PFSK-1 (cell line): ENCODE results near the gene SRPK2.

ENCODE experiments used
- FOXP2 ChIP-seq: optimal IDR thresholded peaks from 2 replicates; pipeline ENCODE3; 2011; ENCODE audit warnings: borderline replicate concordance, control low read depth, inconsistent platforms; ENCODE audit not compliant: insufficient read depth; ENCODE audit errors: extremely low read length, extremely low read depth
- POLR2AphosphoS5 ChIP-seq: IDR thresholded peaks from 2 replicates; pipeline ENCODE4 v1.6.1; 2012; ENCODE audit warnings: low read depth, mild to moderate bottlenecking, control low read depth, low read length, moderate library complexity
- REST ChIP-seq, 2 experiments: IDR thresholded peaks; 2 replicates each; pipeline versions ENCODE4 v1.6.1 to v1.8.0; 2011 to 2012; ENCODE audit warnings: low read depth in 2 of 2, low read length in 2 of 2, control low read depth in 1 of 2, inconsistent platforms in 1 of 2, mild to moderate bottlenecking in 1 of 2, moderate library complexity in 1 of 2; ENCODE audit not compliant: insufficient read depth in 1 of 2
- SIN3A ChIP-seq: IDR thresholded peaks from 2 replicates; pipeline ENCODE4 v1.6.1; 2012; ENCODE audit warnings: mild to moderate bottlenecking, low read length, moderate library complexity, borderline replicate concordance; ENCODE audit not compliant: insufficient read depth
- TAF1 ChIP-seq: IDR thresholded peaks from 2 replicates; pipeline ENCODE4 v1.6.1; 2012; ENCODE audit warnings: low read length, control low read depth, borderline replicate concordance; ENCODE audit not compliant: insufficient read depth

- TF ChIP-seq SIN3A (no peak), TAF1 (no peak), POLR2AphosphoS5 (no peak), FOXP2 (no peak), REST (IDR thresholded peaks at IDR 0.05; ENCODE audit: insufficient read depth in 1 of 2, low read depth in 2 of 2, low read length in 2 of 2) (no peak)
These were observed 304.1 kb downstream of the SRPK2 start for GRCh38 chr7:105084581-105084980.
